ENCODE results near the gene TAF11L12.
"Not testable (repeated sequence)": the region's sequence is repeated elsewhere in the genome, so short reads cannot be mapped to it uniquely, and the experiment has no call there.

The TAF11L12 gene

GRCh38 chr5:17610092-17610491, at the start of gene TAF11L12:
Gene TAF11L12, plus strand, starts transcription at chr5:17610392.
- not testable (repeated sequence) for DNase-seq

GRCh38 chr5:17585658-17586057, 24.5 kb upstream of the TAF11L12 start, which contains the start of gene TAF11L7:
Gene TAF11L7, minus strand, starts transcription at chr5:17585758.
- DNase-seq, result not testable (repeated sequence)

- not testable (repeated sequence) for DNase-seq
These were observed 19.3 kb upstream of the TAF11L12 start, which contains the start of gene TAF11L8 for GRCh38 chr5:17590860-17591259. Gene TAF11L8, minus strand, starts transcription at chr5:17590960.

- not testable (repeated sequence) for DNase-seq
These were observed 15.9 kb upstream of the TAF11L12 start, which contains the start of gene TAF11L9 for GRCh38 chr5:17594255-17594654. Gene TAF11L9, minus strand, starts transcription at chr5:17594394.

- DNase-seq, result not testable (repeated sequence)
These were observed 12.5 kb upstream of the TAF11L12 start, which contains the start of gene TAF11L10 for GRCh38 chr5:17597728-17598127. Gene TAF11L10, minus strand, starts transcription at chr5:17597828.

- DNase-seq, result not testable (repeated sequence)
These were observed 6.3 kb upstream of the TAF11L12 start, which contains the start of gene TAF11L11 for GRCh38 chr5:17603880-17604279. Gene TAF11L11, plus strand, starts transcription at chr5:17604183.

- DNase-seq, result no peak
These were observed 5.2 kb upstream of the TAF11L12 start for GRCh38 chr5:17604951-17605350.

GRCh38 chr5:17607461-17607860, 2.7 kb upstream of the TAF11L12 start:
- not testable (repeated sequence) for DNase-seq

GRCh38 chr5:17614872-17615605, 4.8 kb downstream of the TAF11L12 start:
- DNase-seq, result no peak

- no peak for DNase-seq
These were observed 9.2 kb downstream of the TAF11L12 start for GRCh38 chr5:17619354-17619753.

- no peak for DNase-seq
These were observed 10.4 kb downstream of the TAF11L12 start for GRCh38 chr5:17620627-17621026.

- no peak for DNase-seq
These were observed 15.5 kb downstream of the TAF11L12 start for GRCh38 chr5:17625686-17626085.

- not testable (repeated sequence) for DNase-seq
These were observed 21.6 kb downstream of the TAF11L12 start, which contains the start of gene TAF11L13 for GRCh38 chr5:17631788-17632187. Gene TAF11L13, plus strand, starts transcription at chr5:17632088.

GRCh38 chr5:17634160-17634559, 24.0 kb downstream of the TAF11L12 start, which contains the start of gene TAF11L14:
Gene TAF11L14, plus strand, starts transcription at chr5:17634460.
- no peak for DNase-seq

- not testable (repeated sequence) for DNase-seq
These were observed 39.0 kb downstream of the TAF11L12 start for GRCh38 chr5:17649232-17649631.

- not testable (repeated sequence) for DNase-seq
These were observed 45.1 kb downstream of the TAF11L12 start for GRCh38 chr5:17655201-17655759.

- DNase-seq, result no peak
These were observed 45.7 kb downstream of the TAF11L12 start for GRCh38 chr5:17655921-17656320.
